Ishikawa (cell line): Measurements from ENCODE around the gene SKAP1.

ENCODE experiments used
- EGR1 ChIP-seq: IDR thresholded peaks from 2 replicates; pipeline ENCODE4 v1.6.1; 2012
- EP300 ChIP-seq: IDR thresholded peaks from 2 replicates; pipeline ENCODE4 v1.6.1; 2012; ENCODE audit warnings: borderline replicate concordance

DNA sequence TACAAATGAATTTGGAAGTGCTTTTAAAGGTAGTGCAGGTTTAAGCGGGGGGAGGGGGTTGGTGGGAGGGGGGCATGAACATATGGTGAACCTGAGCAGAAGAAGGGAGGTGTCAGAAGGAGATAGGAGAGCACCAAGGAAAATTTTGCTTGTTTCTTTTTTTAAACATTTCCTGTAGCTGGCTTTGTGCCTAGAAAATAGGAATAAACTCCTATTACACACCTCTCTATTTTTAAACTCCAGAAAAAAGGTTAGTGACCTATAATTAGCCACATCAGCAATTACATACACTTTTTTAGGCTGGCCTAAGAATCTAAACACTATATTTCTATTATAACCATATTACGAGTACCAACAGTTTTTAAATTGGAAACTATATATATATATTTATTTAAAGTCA lies 159.1 kb downstream of the SKAP1 start:
- TF ChIP-seq EGR1 (no peak), EP300 (no peak)
